ENCODE measurements around the gene OR4X2.
"Not testable (repeated sequence)": the region's sequence is repeated elsewhere in the genome, so short reads cannot be mapped to it uniquely, and the experiment has no call there.

OR4X2 gene

GRCh38 chr11:48244804-48245203 lies at the start of gene OR4X2:
Gene OR4X2, plus strand, starts transcription at chr11:48245104. Its CDS starts 0 bp downstream, at chr11:48245104.
- DNase-seq: no peak

GRCh38 chr11:48207881-48208280 lies 37.0 kb upstream of the OR4X2 start:
- no peak for DNase-seq

- DNase-seq: no peak
These were observed 34.9 kb upstream of the OR4X2 start for GRCh38 chr11:48210052-48210451.

- no peak for DNase-seq
These were observed 28.4 kb upstream of the OR4X2 start, which contains the start of gene OR4B1 for GRCh38 chr11:48216510-48216909. Gene OR4B1, plus strand, starts transcription at chr11:48216810. Its CDS starts 0 bp downstream, at chr11:48216810.

GRCh38 chr11:48228761-48229160 lies 16.1 kb upstream of the OR4X2 start:
- DNase-seq: no peak

GRCh38 chr11:48230057-48230456 lies 14.8 kb upstream of the OR4X2 start:
- not testable (repeated sequence) for DNase-seq

GRCh38 chr11:48237727-48238126 lies 7.2 kb upstream of the OR4X2 start:
- DNase-seq: no peak

- DNase-seq: no peak
These were observed 2.4 kb upstream of the OR4X2 start for GRCh38 chr11:48242501-48242900.

GRCh38 chr11:48248902-48249301 lies 4.0 kb downstream of the OR4X2 start:
- no peak for DNase-seq

GRCh38 chr11:48261600-48261999 lies 16.7 kb downstream of the OR4X2 start:
- no peak for DNase-seq

GRCh38 chr11:48263423-48263911 lies 18.6 kb downstream of the OR4X2 start, which contains the start of gene OR4X1:
Gene OR4X1, plus strand, starts transcription at chr11:48263861. Its CDS starts 0 bp downstream, at chr11:48263861.
- no peak for DNase-seq

GRCh38 chr11:48270621-48271020 lies 25.7 kb downstream of the OR4X2 start:
- no peak for DNase-seq

- DNase-seq: no peak
These were observed 27.7 kb downstream of the OR4X2 start for GRCh38 chr11:48272606-48273005.
